OCI-LY3 (cell line): ENCODE results near the gene SWI5.

ENCODE experiments used
- H2AFZ ChIP-seq: fragments of 200-600, 300-600 bp; shearing (Covaris generic); 2 replicates; pipeline ENCODE4 v1.6.0; 2014; ENCODE audit warnings: antibody characterized with exemption, low read depth, low read length
- H3K27ac ChIP-seq: fragments of 200-600, 300-600 bp; sonication (generic); 2 replicates; pipeline ENCODE4 v1.5.1; 2014; ENCODE audit warnings: mild to moderate bottlenecking, low read length, moderate library complexity, mixed read lengths
- H3K27me3 ChIP-seq: fragments of 200-600, 300-600 bp; sonication (generic); 2 replicates; pipeline ENCODE4 v1.6.1; 2014; ENCODE audit warnings: low read depth, low read length, mixed read lengths
- H3K36me3 ChIP-seq: fragments of 200-600, 300-600 bp; sonication (generic); replicated peaks from 2 replicates; pipeline ENCODE3; 2014; ENCODE audit warnings: low read depth, low read length, mixed read lengths
- H3K4me1 ChIP-seq: fragments of 300-600, 200-600 bp; sonication (generic); 2 replicates; pipeline ENCODE4 v1.6.1; 2014; ENCODE audit warnings: low read length, mixed read lengths
- H3K4me2 ChIP-seq: fragments of 200-600, 300-600 bp; sonication (generic); 2 replicates; pipeline ENCODE4 v1.6.1; 2014; ENCODE audit warnings: low read length, mixed read lengths
- H3K4me3 ChIP-seq: fragments of 300-600, 200-600 bp; sonication (generic); 2 replicates; pipeline ENCODE4 v1.5.1; 2014; ENCODE audit warnings: antibody characterized with exemption, mild to moderate bottlenecking, low read length, moderate library complexity
- H3K79me2 ChIP-seq: fragments of 300-600, 200-600 bp; shearing (Covaris generic); 2 replicates; pipeline ENCODE4 v1.6.1; 2014; ENCODE audit warnings: mild to moderate bottlenecking, low read length, mixed read lengths
- H3K9ac ChIP-seq: fragments of 300-600, 200-600 bp; shearing (Covaris generic); 2 replicates; pipeline ENCODE4 v1.6.0; 2014; ENCODE audit warnings: mild to moderate bottlenecking, low read length, moderate library complexity
- H3K9me3 ChIP-seq: fragments of 200-600, 300-600 bp; shearing (Covaris generic); 2 replicates; pipeline ENCODE4 v1.6.1; 2014; ENCODE audit warnings: low read length, mixed read lengths; ENCODE audit not compliant: insufficient read depth
- H4K20me1 ChIP-seq: fragments of 200-600, 300-600 bp; sonication (generic); 2 replicates; pipeline ENCODE4 v1.6.1; 2016; ENCODE audit warnings: low read length, mixed read lengths; ENCODE audit not compliant: insufficient read depth
- CTCF ChIP-seq: fragments of 200-600, 300-600 bp; sonication (generic); IDR thresholded peaks from 2 replicates; pipeline ENCODE4 v1.5.1; 2014; ENCODE audit warnings: antibody characterized with exemption, low read length, low read depth
- EZH2phosphoT487 ChIP-seq: fragments of 200-600 bp; shearing (Covaris generic); IDR thresholded peaks from 2 replicates; pipeline ENCODE4 v1.6.1; 2018; ENCODE audit warnings: antibody characterized with exemption, mixed run types, low read depth

Gene SWI5

GRCh38 chr9:128252317-128253139 lies 23.5 kb upstream of the SWI5 start:
- Histone ChIP-seq H3K9me3 (no peaks in the 10 kb centered on the region), H3K4me1 (no peaks in the 10 kb centered on the region), H3K4me2 (peak overlapping the region; percentile 12; the same call in 1 of the 2 replicates), H3K27ac (no peak overlapping the region), H3K9ac (no peak overlapping the region), H3K36me3 (no peaks in the 10 kb centered on the region), H4K20me1 (no peaks in the 10 kb centered on the region), H3K27me3 (peaks cover 18% of the 10 kb centered on the region), H2AFZ (no peak overlapping the region), H3K4me3 (no peak overlapping the region), H3K79me2 (no peaks in the 10 kb centered on the region)
- TF ChIP-seq EZH2phosphoT487 (no peak), CTCF (no peak)

GRCh38 chr9:128253140-128253990 lies 22.7 kb upstream of the SWI5 start:
- H3K4me2 ChIP-seq: peak overlapping the region; percentile 12; the same call in 1 of the 2 replicates

GRCh38 chr9:128253991-128254346 lies 22.1 kb upstream of the SWI5 start:
- H3K4me2 ChIP-seq: no peak overlapping the region
- no peaks in the 10 kb centered on the region for H3K4me1 ChIP-seq

More at GRCh38 chr9:128253140-128253990, 22.7 kb upstream of the SWI5 start:
- Histone ChIP-seq H3K27me3 (peaks cover 18% of the 10 kb centered on the region), H4K20me1 (no peaks in the 10 kb centered on the region), H2AFZ (no peak overlapping the region), H3K36me3 (no peaks in the 10 kb centered on the region), H3K9ac (no peak overlapping the region), H3K4me3 (no peak overlapping the region), H3K27ac (no peak overlapping the region), H3K4me1 (no peaks in the 10 kb centered on the region), H3K79me2 (no peaks in the 10 kb centered on the region), H3K9me3 (no peaks in the 10 kb centered on the region)
- TF ChIP-seq CTCF (no peak), EZH2phosphoT487 (no peak)

More at GRCh38 chr9:128253991-128254346, 22.1 kb upstream of the SWI5 start:
- Histone ChIP-seq H4K20me1 (no peaks in the 10 kb centered on the region), H3K9me3 (no peaks in the 10 kb centered on the region), H3K79me2 (no peaks in the 10 kb centered on the region), H3K36me3 (no peaks in the 10 kb centered on the region), H3K27me3 (peaks cover 18% of the 10 kb centered on the region), H2AFZ (no peak overlapping the region), H3K27ac (no peak overlapping the region), H3K9ac (no peak overlapping the region), H3K4me3 (no peak overlapping the region)
- TF ChIP-seq EZH2phosphoT487 (no peak), CTCF (no peak)
